LNCAP (cell line): ENCODE results near the gene EIF5B.

Experiments
- CTCF ChIP-seq: fragments of 450-650 bp; IDR thresholded peaks from 2 replicates; pipeline ENCODE4 v1.5.1; 2017; ENCODE audit warnings: mild to moderate bottlenecking

Gene EIF5B

GRCh38 chr2:99336804-99337112 is 431 bp upstream of the EIF5B start:
- no peak for TF ChIP-seq CTCF

- TF ChIP-seq CTCF = no peak
These were observed 918 bp downstream of the EIF5B start for GRCh38 chr2:99338029-99338585.

- TF ChIP-seq CTCF = no peak
These were observed 3.6 kb downstream of the EIF5B start for GRCh38 chr2:99340669-99341236.

GRCh38 chr2:99342536-99342935 is 5.3 kb downstream of the EIF5B start:
- TF ChIP-seq CTCF = no peak

GRCh38 chr2:99346218-99346617 is 9.0 kb downstream of the EIF5B start:
- no peak for TF ChIP-seq CTCF

- no peak for TF ChIP-seq CTCF
These were observed 11.0 kb downstream of the EIF5B start for GRCh38 chr2:99348173-99348572.

- no peak for TF ChIP-seq CTCF
These were observed 13.0 kb downstream of the EIF5B start for GRCh38 chr2:99350194-99350593.

GRCh38 chr2:99354070-99354469 is 16.9 kb downstream of the EIF5B start:
- no peak for TF ChIP-seq CTCF
